Neuronal stem cell (in vitro differentiated cells): ENCODE measurements around the gene LRRC8E.

Experiments
- DNase-seq: peaks from one replicate; pipeline ENCODE4 v3.0.0-alpha.2; 2013; ENCODE audit warnings: low spot score
- H2AFZ ChIP-seq: one replicate; pipeline ENCODE4 v1.6.1; 2013; ENCODE audit warnings: mild to moderate bottlenecking, low read length, inconsistent platforms
- H2AK5ac ChIP-seq: 2 replicates; pipeline ENCODE4 v1.6.1; 2013; ENCODE audit warnings: low read depth, mild to moderate bottlenecking, inconsistent platforms, low read length, moderate library complexity, mixed read lengths
- H2BK120ac ChIP-seq: 2 replicates; pipeline ENCODE4 v1.6.1; 2013; ENCODE audit warnings: low read depth, mild to moderate bottlenecking, inconsistent platforms, low read length, moderate library complexity, mixed read lengths
- H2BK12ac ChIP-seq: one replicate; pipeline ENCODE4 v1.6.1; 2013; ENCODE audit warnings: low read length, inconsistent platforms
- H2BK15ac ChIP-seq: 2 replicates; pipeline ENCODE4 v1.6.1; 2013; ENCODE audit warnings: mild to moderate bottlenecking, low read length, inconsistent platforms, mixed read lengths
- H2BK5ac ChIP-seq: one replicate; pipeline ENCODE4 v1.6.1; 2013; ENCODE audit warnings: inconsistent platforms, mild to moderate bottlenecking, low read length, moderate library complexity
- H3K14ac ChIP-seq: one replicate; pipeline ENCODE4 v1.6.1; 2013; ENCODE audit warnings: low read length, inconsistent platforms
- H3K18ac ChIP-seq: 2 replicates; pipeline ENCODE4 v1.6.1; 2013; ENCODE audit warnings: low read length, inconsistent platforms
- H3K23ac ChIP-seq: 2 replicates; pipeline ENCODE4 v1.6.1; 2013; ENCODE audit warnings: low read depth, mild to moderate bottlenecking, mixed read lengths, low read length, inconsistent platforms; ENCODE audit not compliant: poor library complexity
- H3K27ac ChIP-seq: replicated peaks from 3 replicates; pipeline ENCODE4 v1.5.1; 2013; ENCODE audit warnings: low read length, inconsistent platforms
- H3K27me3 ChIP-seq, 3 experiments: 2 replicates each; pipeline ENCODE4 v1.6.1; 2013; ENCODE audit warnings: low read length in 3 of 3, mild to moderate bottlenecking in 2 of 3, inconsistent platforms in 1 of 3, low read depth in 1 of 3, mixed read lengths in 1 of 3, moderate library complexity in 1 of 3; ENCODE audit not compliant: control insufficient read depth in 3 of 3, insufficient read depth in 3 of 3
- H3K36me3 ChIP-seq, 2 donors: replicated peaks in 1 of 2; 2 replicates each; pipeline ENCODE4 v1.6.1; 2013; ENCODE audit warnings: low read length in 2 of 2; ENCODE audit not compliant: control insufficient read depth in 2 of 2, insufficient read depth in 2 of 2
- H3K4ac ChIP-seq: 2 replicates; pipeline ENCODE4 v1.6.1; 2013; ENCODE audit warnings: inconsistent platforms, mild to moderate bottlenecking, low read length, moderate library complexity
- H3K4me1 ChIP-seq, 2 donors: 1 replicate in 1 of 2; 2 replicates in 1 of 2; pipeline ENCODE4 v1.6.1; 2013; ENCODE audit warnings: low read length in 2 of 2, low read depth in 1 of 2; ENCODE audit not compliant: control insufficient read depth in 2 of 2, insufficient read depth in 1 of 2
- H3K4me2 ChIP-seq: one replicate; pipeline ENCODE4 v1.6.1; 2013; ENCODE audit warnings: mild to moderate bottlenecking, low read length, inconsistent platforms; ENCODE audit not compliant: insufficient read depth, poor library complexity, severe bottlenecking
- H3K4me3 ChIP-seq, 2 donors: 2 replicates each; pipeline ENCODE4 v1.5.1; 2013; ENCODE audit warnings: low read length in 2 of 2, mild to moderate bottlenecking in 2 of 2, inconsistent platforms in 1 of 2, moderate library complexity in 1 of 2
- H3K79me1 ChIP-seq: one replicate; pipeline ENCODE4 v1.6.1; 2013; ENCODE audit warnings: low read depth, mild to moderate bottlenecking, inconsistent platforms, low read length, moderate library complexity
- H3K9ac ChIP-seq: one replicate; pipeline ENCODE4 v1.6.1; 2013; ENCODE audit warnings: mild to moderate bottlenecking, low read depth, low read length, inconsistent platforms; ENCODE audit not compliant: poor library complexity
- H3K9me3 ChIP-seq, 2 donors: replicated peaks in 1 of 2; 2 replicates each; pipeline versions ENCODE3 to v1.6.1; 2013; ENCODE audit warnings: low read length in 2 of 2, mild to moderate bottlenecking in 2 of 2, inconsistent platforms in 1 of 2, low read depth in 1 of 2, mixed read lengths in 1 of 2, moderate library complexity in 1 of 2; ENCODE audit not compliant: control insufficient read depth in 2 of 2, insufficient read depth in 1 of 2
- H4K8ac ChIP-seq: one replicate; pipeline ENCODE4 v1.6.1; 2013; ENCODE audit warnings: low read depth, mild to moderate bottlenecking, inconsistent platforms, low read length, moderate library complexity
- H4K91ac ChIP-seq: one replicate; pipeline ENCODE4 v1.6.1; 2013; ENCODE audit warnings: low read length, low read depth, mild to moderate bottlenecking, inconsistent platforms; ENCODE audit not compliant: poor library complexity
- WGBS, 2 donors: extraction: QIAGEN DNeasy Blood & Tissue Kit; methylation state at CpG; one replicate each; pipeline ENCODE4 v1.1.7; 2013; ENCODE audit warnings: missing lambda C conversion rate in 2 of 2, mixed read lengths in 1 of 2; ENCODE audit not compliant: insufficient read length in 2 of 2, insufficient replicate concordance in 1 of 2; ENCODE audit errors: extremely low coverage in 2 of 2; 5-methylcytosine and 5-hydroxymethylcytosine counted together

Gene LRRC8E

GRCh38 chr19:7865262-7865911, 22.9 kb upstream of the LRRC8E start:
- Histone ChIP-seq H4K91ac (no peak overlapping the region), H3K23ac (peak overlapping the region; percentile 10), H3K27ac (no peak overlapping the region), H4K8ac (no peak overlapping the region), H3K9me3 (no peaks in the 10 kb centered on the region), H3K79me1 (peaks cover 2% of the 10 kb centered on the region), H3K4me2 (no peak overlapping the region), H3K4me1 (peaks cover 11 to 22% of the 10 kb centered on the region in 2 donors), H2AFZ (no peak overlapping the region), H3K4ac (no peak overlapping the region), H3K18ac (no peak overlapping the region), H2BK15ac (no peak overlapping the region), H3K4me3 (no peak overlapping the region), H2AK5ac (no peak overlapping the region), H2BK120ac (no peak overlapping the region), H2BK5ac (no peak overlapping the region), H2BK12ac (no peak overlapping the region), H3K36me3 (peaks cover 2 to 18% of the 10 kb centered on the region in 2 donors), H3K27me3 (peaks cover 0 to 42% (median 12%) of the 10 kb centered on the region in 3 experiments), H3K14ac (no peak overlapping the region), H3K9ac (no peak overlapping the region)
- no CpG with 5 or more reads among the region's 10 CpGs for WGBS, 2 donors
- DNase-seq, result no peak

- Histone ChIP-seq H3K27me3 (peaks cover 0 to 30% (median 7%) of the 10 kb centered on the region in 3 experiments), H2BK15ac (no peak overlapping the region)
- DNase-seq, result no peak
These were observed 21.8 kb upstream of the LRRC8E start for GRCh38 chr19:7866399-7867091.

GRCh38 chr19:7867092-7867844, 21.0 kb upstream of the LRRC8E start:
- H3K4me1 ChIP-seq, result peaks cover 21 to 27% of the 10 kb centered on the region in 2 donors
- H2AFZ ChIP-seq, result no peak overlapping the region
- no peak overlapping the region for H3K27ac ChIP-seq
- DNase-seq, result no peak
- no peak overlapping the region for H3K14ac ChIP-seq
- H4K8ac ChIP-seq, result no peak overlapping the region
- no peak overlapping the region for H3K18ac ChIP-seq
- H3K23ac ChIP-seq, result no peak overlapping the region
- no peak overlapping the region for H3K4ac ChIP-seq
- no peaks in the 10 kb centered on the region for H3K79me1 ChIP-seq
- peak overlapping the region in 1 of 2 donors; percentile 31 for H3K4me3 ChIP-seq
- no peaks in the 10 kb centered on the region for H3K9me3 ChIP-seq
- no peak overlapping the region for H2BK5ac ChIP-seq
- H3K4me2 ChIP-seq, result no peak overlapping the region
- H4K91ac ChIP-seq, result no peak overlapping the region
- H2AK5ac ChIP-seq, result peak overlapping the region; percentile 42
- H3K36me3 ChIP-seq, result peaks cover 2 to 18% of the 10 kb centered on the region in 2 donors
- no peak overlapping the region for H2BK15ac ChIP-seq
- peaks cover 0 to 23% (median 5%) of the 10 kb centered on the region in 3 experiments for H3K27me3 ChIP-seq
- H2BK12ac ChIP-seq, result no peak overlapping the region
- no CpG with 5 or more reads among the region's 9 CpGs for WGBS, 2 donors
- H3K9ac ChIP-seq, result no peak overlapping the region
- H2BK120ac ChIP-seq, result no peak overlapping the region

More at GRCh38 chr19:7866399-7867091, 21.8 kb upstream of the LRRC8E start:
- H3K18ac ChIP-seq, result peak overlapping the region; percentile 48
- no peak overlapping the region for H2BK5ac ChIP-seq
- peak overlapping the region; percentile 16 for H3K23ac ChIP-seq
- H2BK120ac ChIP-seq, result no peak overlapping the region
- H3K4ac ChIP-seq, result no peak overlapping the region
- H3K14ac ChIP-seq, result no peak overlapping the region
- no peak overlapping the region for H4K8ac ChIP-seq
- no peak overlapping the region for H2AFZ ChIP-seq
- peaks cover 18 to 29% of the 10 kb centered on the region in 2 donors for H3K4me1 ChIP-seq
- H2BK12ac ChIP-seq, result no peak overlapping the region
- H3K27ac ChIP-seq, result no peak overlapping the region
- H3K9me3 ChIP-seq, result no peaks in the 10 kb centered on the region
- whole genome bisulfite sequencing, 2 donors, result no CpG with 5 or more reads among the region's 12 CpGs
- H3K36me3 ChIP-seq, result peaks cover 2 to 18% of the 10 kb centered on the region in 2 donors
- H3K9ac ChIP-seq, result peak overlapping the region; percentile 87
- no peak overlapping the region for H4K91ac ChIP-seq
- H2AK5ac ChIP-seq, result peak overlapping the region; percentile 42
- peak overlapping the region in 1 of 2 donors; percentile 31 for H3K4me3 ChIP-seq
- no peak overlapping the region for H3K4me2 ChIP-seq
- H3K79me1 ChIP-seq, result peaks cover 2% of the 10 kb centered on the region

DNA sequence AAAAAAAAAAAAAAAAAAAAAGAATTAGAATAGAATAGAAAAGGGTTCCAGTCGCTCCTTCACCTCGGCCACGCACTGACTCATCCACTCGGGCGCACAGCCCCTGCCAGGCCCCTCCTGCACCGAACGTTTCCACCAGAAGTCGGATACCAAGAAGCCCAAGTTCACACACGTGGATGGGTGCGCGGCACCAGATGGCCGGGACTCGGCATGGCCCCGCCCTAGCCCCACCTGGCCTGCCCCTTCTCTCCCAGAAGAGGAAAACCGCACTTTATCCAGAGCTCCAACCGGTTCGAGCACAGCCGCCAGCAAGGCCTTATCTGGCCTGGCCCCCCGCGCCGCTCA, 20.0 kb upstream of the LRRC8E start:
- Histone ChIP-seq H2AK5ac (no peak overlapping the region), H4K8ac (no peak overlapping the region), H3K23ac (peak overlapping the region; percentile 22), H3K18ac (peak overlapping the region; percentile 88), H3K27me3 (peaks cover 0 to 19% (median 3%) of the 10 kb centered on the region in 3 experiments), H2BK12ac (no peak overlapping the region), H3K4me3 (no peak overlapping the region), H2BK120ac (no peak overlapping the region), H4K91ac (no peak overlapping the region), H3K14ac (no peak overlapping the region), H3K4ac (no peak overlapping the region), H2BK15ac (no peak overlapping the region), H3K79me1 (no peaks in the 10 kb centered on the region), H2AFZ (no peak overlapping the region), H3K27ac (no peak overlapping the region), H3K36me3 (peaks cover 2 to 24% of the 10 kb centered on the region in 2 donors), H3K9me3 (no peaks in the 10 kb centered on the region), H3K9ac (no peak overlapping the region), H3K4me1 (peaks cover 30 to 33% of the 10 kb centered on the region in 2 donors), H2BK5ac (peak overlapping the region; percentile 62), H3K4me2 (peak overlapping the region; percentile 61)
- no CpG with 5 or more reads among the region's 21 CpGs for WGBS, 2 donors
- DNase-seq, result no peak
